Spinal cord (tissue), 10 donors: Measurements from ENCODE around the gene LRP1B. TPM values are rescaled to one million over a fixed set of nuclear protein-coding genes. Genes with fewer than 3 reads are reported as not detected.

Experiments used
- DNase-seq, 6 donors: peaks; one replicate each; pipeline versions ENCODE4 v3.0.0 to v3.0.0-alpha.2; 2013 to 2015; ENCODE audit warnings: low spot score in 6 of 6, low read depth in 4 of 6
- H3K27ac ChIP-seq: one replicate; pipeline ENCODE4 v1.5.1; 2013; ENCODE audit warnings: low read depth, low read length, control low read depth
- H3K27me3 ChIP-seq: one replicate; pipeline ENCODE4 v1.6.1; 2013; ENCODE audit warnings: low read length; ENCODE audit not compliant: control insufficient read depth, insufficient read depth
- H3K36me3 ChIP-seq: one replicate; pipeline ENCODE4 v1.6.1; 2013; ENCODE audit warnings: low read length; ENCODE audit not compliant: control insufficient read depth, insufficient read depth
- H3K4me1 ChIP-seq: one replicate; pipeline ENCODE4 v1.6.1; 2013; ENCODE audit warnings: low read length; ENCODE audit not compliant: control insufficient read depth, insufficient read depth
- H3K4me3 ChIP-seq: one replicate; pipeline ENCODE4 v1.5.1; 2013; ENCODE audit warnings: low read depth, low read length, control low read depth
- H3K9me3 ChIP-seq: one replicate; pipeline ENCODE4 v1.6.1; 2013; ENCODE audit warnings: low read length; ENCODE audit not compliant: control insufficient read depth, insufficient read depth
- WGBS: methylation state at CpG from one replicate; pipeline ENCODE4 v1.1.5; 2013; ENCODE audit warnings: missing lambda C conversion rate; ENCODE audit not compliant: insufficient coverage; 5-methylcytosine and 5-hydroxymethylcytosine counted together
- polyA plus RNA-seq, 2 donors: library from polyadenylated mRNA; unstranded; fragments of 120-200 nt; gene quantifications; one replicate each; pipeline ENCODE4 v1.2.1, GENCODE V29; 2013; ENCODE audit not compliant: insufficient read length in 2 of 2
- total RNA-seq, 2 donors: library from RNA; depleted of rRNA in 1 of 2; stranded (reverse); fragments of 120-200 nt in 1 of 2; fragments of >200 nt in 1 of 2; gene quantifications; one replicate each; pipeline versions ENCODE4 v1.2.3 to v1.2.4, GENCODE V29; 2013 to 2014
- donor health status: healthy.

The LRP1B gene
- total and polyA plus RNA-seq, 4 donors: 22.1 to 70.2 (median 32.1) TPM

DNA sequence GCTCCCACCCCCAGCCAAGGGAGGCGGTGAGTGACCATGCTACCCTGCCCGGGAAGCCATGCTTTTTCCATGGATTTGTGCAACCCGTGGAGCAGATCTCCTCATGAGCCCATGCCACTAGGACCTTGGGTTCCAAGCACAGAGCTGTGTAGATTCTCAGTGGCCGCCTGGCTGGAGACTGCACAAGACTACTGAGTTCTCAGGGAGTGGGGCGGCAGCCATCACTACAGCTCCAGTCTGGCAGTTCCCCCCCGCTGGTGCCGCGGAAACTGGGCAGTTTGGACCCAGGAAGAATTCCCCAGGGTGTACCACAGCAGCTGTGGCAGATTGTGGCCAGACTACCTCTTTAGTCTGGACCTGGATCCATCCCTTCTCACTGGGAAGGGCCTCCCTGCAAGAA lies 470.6 kb downstream of the LRP1B start:
- Histone ChIP-seq H3K36me3 (no peaks in the 10 kb centered on the region), H3K9me3 (peaks cover 11% of the 10 kb centered on the region), H3K27ac (no peak overlapping the region), H3K27me3 (no peaks in the 10 kb centered on the region), H3K4me1 (no peaks in the 10 kb centered on the region), H3K4me3 (no peak overlapping the region)
- DNase-seq: no peak
- 88% methylated on average over 8 of the region's 8 CpGs for WGBS

DNA sequence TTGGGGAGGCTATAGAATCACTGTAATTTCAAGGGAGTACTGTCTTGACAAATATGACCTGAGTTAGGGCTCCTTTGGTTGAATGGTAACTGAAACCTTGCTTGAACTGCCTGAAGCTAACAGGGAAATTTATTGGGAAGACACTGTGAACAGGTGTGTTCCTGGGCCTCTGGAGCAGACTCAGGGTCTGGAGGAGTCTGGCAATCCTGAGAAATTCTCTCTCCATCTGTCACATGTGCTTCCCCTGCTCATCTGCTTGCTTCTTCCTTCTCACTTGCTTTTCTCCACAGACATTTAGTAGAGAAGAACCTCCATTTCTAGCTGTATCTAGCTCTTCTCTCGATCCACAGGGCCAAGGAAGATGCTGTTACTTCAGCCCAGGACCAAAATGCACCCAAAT lies 476.5 kb downstream of the LRP1B start:
- Histone ChIP-seq H3K36me3 (no peaks in the 10 kb centered on the region), H3K27ac (no peak overlapping the region), H3K9me3 (no peaks in the 10 kb centered on the region), H3K4me1 (no peaks in the 10 kb centered on the region), H3K4me3 (no peak overlapping the region), H3K27me3 (no peaks in the 10 kb centered on the region)
- 81% methylated on average over 1 of the region's 1 CpG for WGBS
- DNase-seq: no peak

DNA sequence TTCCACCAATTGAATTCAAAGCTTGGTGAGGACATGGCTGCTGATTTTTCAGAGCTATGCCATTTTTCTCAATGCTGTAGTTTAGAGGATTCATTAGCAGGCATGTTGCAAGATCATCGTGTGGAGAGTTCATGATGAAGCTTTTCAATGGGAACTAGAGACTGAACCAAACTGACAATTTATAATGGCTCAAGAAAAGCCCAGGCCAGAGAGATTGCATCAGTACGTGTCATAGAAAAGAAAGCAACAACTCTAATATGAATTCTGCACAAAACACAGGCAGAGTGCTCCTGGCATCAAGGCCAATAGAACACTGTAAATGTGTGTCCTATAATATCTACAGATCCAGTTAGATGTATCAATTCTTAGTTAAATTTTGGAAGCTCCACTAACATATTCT lies 477.6 kb downstream of the LRP1B start:
- Histone ChIP-seq H3K36me3 (no peaks in the 10 kb centered on the region), H3K4me3 (no peak overlapping the region), H3K4me1 (no peaks in the 10 kb centered on the region), H3K27me3 (no peaks in the 10 kb centered on the region), H3K27ac (no peak overlapping the region), H3K9me3 (no peaks in the 10 kb centered on the region)
- DNase-seq: no peak
- WGBS: 100% methylated on average over 1 of the region's 2 CpGs

DNA sequence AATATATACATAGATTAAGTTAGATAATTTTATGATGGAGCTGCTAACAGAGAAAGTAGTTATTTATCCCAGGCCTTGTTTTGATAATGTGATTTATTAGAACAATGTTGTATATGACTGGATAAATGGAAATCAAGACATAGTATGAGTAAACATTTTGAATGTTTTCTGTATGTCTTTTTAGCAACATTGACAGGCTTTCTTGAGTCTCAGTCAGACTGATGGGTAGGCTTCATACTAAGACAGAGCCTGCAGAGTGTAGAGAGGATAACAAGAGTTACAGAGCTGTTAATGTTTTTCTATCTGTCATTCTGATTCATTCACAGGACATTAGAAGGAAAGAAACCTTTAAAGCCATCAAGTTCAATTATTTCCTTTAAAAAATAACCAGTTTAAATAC lies 478.5 kb downstream of the LRP1B start:
- Histone ChIP-seq H3K4me3 (no peak overlapping the region), H3K27me3 (no peaks in the 10 kb centered on the region), H3K36me3 (no peaks in the 10 kb centered on the region), H3K27ac (no peak overlapping the region), H3K4me1 (no peaks in the 10 kb centered on the region), H3K9me3 (no peaks in the 10 kb centered on the region)
- no peak for DNase-seq

DNA sequence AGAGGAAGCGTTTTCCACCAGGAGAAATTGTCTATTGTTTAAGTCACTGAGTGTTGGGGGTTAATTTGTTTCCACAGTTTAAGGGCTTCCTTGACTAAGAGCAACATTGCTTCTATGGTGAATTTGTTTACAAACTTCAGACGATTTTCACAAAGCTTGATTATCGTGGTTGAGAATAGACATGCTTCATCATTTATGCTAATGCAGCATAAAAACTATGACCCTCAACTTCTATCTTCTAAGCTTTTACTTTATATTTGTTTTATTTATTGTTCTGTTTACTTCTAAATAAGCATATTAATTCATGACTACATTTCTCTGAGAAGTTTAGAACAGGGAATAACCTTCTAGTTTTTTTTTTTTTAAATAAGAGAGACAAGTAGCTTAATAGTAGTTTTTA lies 483.5 kb downstream of the LRP1B start:
- no peaks in the 10 kb centered on the region for H3K9me3 ChIP-seq
- WGBS: no CpG with 5 or more reads among the region's 3 CpGs
- no peaks in the 10 kb centered on the region for H3K36me3 ChIP-seq
- H3K4me3 ChIP-seq: no peak overlapping the region
- no peaks in the 10 kb centered on the region for H3K4me1 ChIP-seq
- H3K27ac ChIP-seq: no peak overlapping the region
- no peaks in the 10 kb centered on the region for H3K27me3 ChIP-seq
- DNase-seq: no peak

DNA sequence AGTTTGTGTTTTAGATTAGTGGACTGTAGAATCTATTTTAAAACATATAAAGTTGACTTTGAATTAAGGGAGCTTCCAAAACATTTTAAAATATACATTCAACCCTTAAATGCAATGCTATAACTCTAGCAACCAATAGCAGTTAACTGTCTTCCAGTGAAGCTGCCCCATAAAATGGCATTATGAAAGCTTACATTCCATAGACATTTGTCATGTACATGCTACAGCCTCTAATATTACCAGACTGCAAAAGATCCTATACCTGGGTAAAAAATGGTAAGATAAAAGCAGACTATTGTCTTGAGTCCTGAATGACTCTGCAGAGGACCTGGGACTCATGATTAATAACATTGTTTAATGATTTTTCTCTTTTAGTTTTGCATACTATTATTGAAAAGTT lies 489.4 kb downstream of the LRP1B start:
- no peak overlapping the region for H3K27ac ChIP-seq
- no peaks in the 10 kb centered on the region for H3K27me3 ChIP-seq
- no peaks in the 10 kb centered on the region for H3K9me3 ChIP-seq
- no peak for DNase-seq
- no peaks in the 10 kb centered on the region for H3K36me3 ChIP-seq
- no peak overlapping the region for H3K4me3 ChIP-seq
- no peaks in the 10 kb centered on the region for H3K4me1 ChIP-seq

DNA sequence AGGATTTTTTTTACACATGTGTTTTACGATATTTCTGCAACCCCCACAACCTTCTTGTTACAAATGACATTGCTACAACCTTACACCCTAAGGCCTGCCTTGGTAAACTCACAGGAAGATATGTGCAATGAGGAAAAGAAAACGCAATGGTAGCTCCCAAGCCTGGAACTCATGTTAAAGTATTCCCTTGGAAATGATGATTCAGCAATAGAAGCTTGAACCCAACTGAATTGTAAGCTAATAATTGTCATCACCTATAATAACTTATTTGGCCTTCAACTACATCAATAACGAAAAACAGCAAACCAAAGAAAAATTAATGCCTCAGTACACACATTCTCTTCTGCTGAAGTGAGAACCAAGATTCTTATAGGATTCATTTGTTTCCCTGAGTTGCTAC lies 491.0 kb downstream of the LRP1B start:
- no peaks in the 10 kb centered on the region for H3K27me3 ChIP-seq
- no peaks in the 10 kb centered on the region for H3K4me1 ChIP-seq
- DNase-seq: no peak
- no CpG with 5 or more reads among the region's 3 CpGs for WGBS
- no peaks in the 10 kb centered on the region for H3K9me3 ChIP-seq
- H3K36me3 ChIP-seq: no peaks in the 10 kb centered on the region
- no peak overlapping the region for H3K27ac ChIP-seq
- H3K4me3 ChIP-seq: no peak overlapping the region

DNA sequence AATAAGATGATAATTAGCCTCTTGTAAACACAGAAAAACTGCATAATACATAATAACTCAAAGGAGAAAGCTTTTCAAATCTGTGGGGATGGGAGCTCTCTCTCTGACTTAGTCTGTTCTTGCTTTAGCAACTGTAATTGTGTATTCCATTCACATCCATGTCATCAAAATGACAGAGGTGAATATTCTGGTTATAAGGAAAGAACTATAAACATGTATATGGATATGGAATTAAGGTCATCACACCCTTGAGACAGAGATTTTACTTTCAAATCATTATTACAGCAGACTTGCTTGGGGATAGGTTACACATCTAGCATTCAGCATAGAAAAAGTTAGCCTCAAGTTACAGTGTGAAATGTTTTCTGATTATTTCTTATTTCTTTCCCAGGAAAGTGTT lies 497.7 kb downstream of the LRP1B start:
- Histone ChIP-seq H3K4me1 (no peaks in the 10 kb centered on the region), H3K27ac (no peak overlapping the region), H3K9me3 (no peaks in the 10 kb centered on the region), H3K36me3 (no peaks in the 10 kb centered on the region), H3K27me3 (no peaks in the 10 kb centered on the region), H3K4me3 (no peak overlapping the region)
- DNase-seq: no peak

DNA sequence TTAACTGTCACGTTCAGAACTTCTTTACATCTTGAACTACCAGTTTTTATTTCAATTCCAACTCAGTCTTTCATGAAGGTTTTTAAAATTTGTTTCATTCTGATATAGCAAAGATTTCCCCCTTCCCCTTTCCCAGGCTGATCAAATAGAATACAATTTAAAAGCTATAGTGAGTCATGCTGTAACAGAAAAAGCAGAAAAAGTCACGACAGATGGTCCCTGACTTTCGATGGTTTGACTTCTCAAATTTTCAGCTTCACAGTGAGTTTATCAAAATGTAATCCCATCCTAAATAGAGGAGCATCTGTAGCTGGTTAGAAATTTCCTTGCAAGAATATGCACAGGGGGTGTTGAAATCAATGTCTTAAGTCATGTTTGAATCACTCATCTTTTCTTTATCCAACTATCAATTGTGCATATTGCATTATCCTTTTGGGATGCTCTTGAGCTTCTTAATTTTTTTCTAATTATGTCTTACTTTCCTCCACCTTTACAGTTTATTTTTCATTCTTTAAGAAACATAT lies 500.3 kb downstream of the LRP1B start:
- no peak overlapping the region for H3K27ac ChIP-seq
- no peaks in the 10 kb centered on the region for H3K36me3 ChIP-seq
- WGBS: no CpG with 5 or more reads among the region's 3 CpGs
- peaks cover 3% of the 10 kb centered on the region for H3K9me3 ChIP-seq
- H3K27me3 ChIP-seq: no peaks in the 10 kb centered on the region
- peak in 2 of 6 donors; percentile 23 to 74 for DNase-seq
- no peak overlapping the region for H3K4me3 ChIP-seq
- H3K4me1 ChIP-seq: no peaks in the 10 kb centered on the region

DNA sequence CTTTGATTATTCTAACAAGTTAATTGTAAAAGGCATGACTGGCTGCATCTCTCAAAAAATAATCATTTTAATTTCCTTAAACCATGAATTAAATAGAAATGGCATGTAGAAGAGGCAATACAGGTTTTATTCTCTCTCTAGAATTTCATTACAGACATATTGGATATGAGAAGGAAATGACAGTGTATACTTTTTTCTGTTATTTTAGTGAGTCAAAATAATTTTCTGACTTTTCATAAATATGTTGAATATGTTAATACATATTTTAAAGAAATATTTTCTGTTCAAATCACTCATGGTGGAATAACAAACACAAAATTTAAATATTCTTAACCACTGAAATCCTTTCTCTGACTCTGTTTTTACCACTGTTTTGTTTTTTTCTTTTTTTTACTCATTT lies 510.4 kb downstream of the LRP1B start:
- no peaks in the 10 kb centered on the region for H3K4me1 ChIP-seq
- H3K9me3 ChIP-seq: no peaks in the 10 kb centered on the region
- H3K36me3 ChIP-seq: no peaks in the 10 kb centered on the region
- H3K27ac ChIP-seq: no peak overlapping the region
- DNase-seq: no peak
- H3K4me3 ChIP-seq: no peak overlapping the region
- no peaks in the 10 kb centered on the region for H3K27me3 ChIP-seq

DNA sequence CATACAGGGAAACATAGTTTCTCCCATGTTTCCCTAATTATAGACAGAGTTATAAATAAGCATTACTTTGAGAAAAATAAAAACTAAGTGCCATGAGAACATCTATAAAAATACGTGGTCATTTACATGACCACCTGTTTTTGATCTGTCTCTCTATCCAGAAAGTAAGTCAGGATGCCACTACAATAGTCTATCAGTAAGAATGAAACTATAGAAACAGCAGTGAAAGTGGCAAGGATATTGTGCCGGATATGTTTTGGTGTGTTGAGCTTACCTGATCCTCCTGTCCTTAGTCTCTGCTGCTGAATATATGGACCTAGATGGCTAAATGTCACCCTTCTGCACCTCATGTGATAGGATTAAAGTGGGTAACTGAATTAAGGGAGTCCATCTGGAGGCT lies 512.4 kb downstream of the LRP1B start:
- Histone ChIP-seq H3K4me1 (no peaks in the 10 kb centered on the region), H3K36me3 (no peaks in the 10 kb centered on the region), H3K27me3 (no peaks in the 10 kb centered on the region), H3K9me3 (no peaks in the 10 kb centered on the region), H3K27ac (no peak overlapping the region), H3K4me3 (no peak overlapping the region)
- no CpG with 5 or more reads among the region's 2 CpGs for WGBS
- no peak for DNase-seq
